Measurements from ENCODE around the gene ADPRS. TPM values are rescaled to one million over a fixed set of nuclear protein-coding genes. Genes with fewer than 3 reads are reported as not detected.

Gene ADPRS
- total and polyA plus RNA-seq, 7 donors, result 21.6 to 49.6 (median 30.0) TPM

DNA sequence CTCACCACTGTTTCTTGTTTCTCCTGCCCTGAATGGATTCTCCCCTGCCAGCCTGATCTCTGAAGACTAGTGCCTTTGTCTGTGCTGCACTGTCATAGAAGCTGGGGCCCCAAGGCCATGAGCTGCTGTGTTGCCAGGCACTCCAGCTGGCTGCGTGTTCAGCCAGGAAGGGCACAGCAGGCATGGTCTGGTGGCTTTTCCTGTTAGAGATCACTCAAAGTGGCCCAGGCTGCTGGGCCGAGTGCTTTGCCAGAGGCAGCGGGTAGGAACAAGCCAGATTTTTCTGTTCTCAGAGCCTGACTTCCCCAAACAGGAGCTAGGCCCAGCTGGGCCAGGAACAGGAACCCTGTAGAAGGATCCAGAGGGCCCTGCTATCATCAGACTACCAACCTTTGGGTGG is 5.2 kb downstream of the ADPRS start:
- no peak for TF ChIP-seq POLR2A (IDR thresholded peaks at IDR 0.05)
- WGBS, 2 donors, result 87 to 90% methylated on average over 3 of the region's 3 CpGs
- Histone ChIP-seq H3K36me3 (peaks cover 13 to 56% (median 31%) of the 10 kb centered on the region in 4 donors), H3K4me1 (peaks cover 0 to 25% (median 16%) of the 10 kb centered on the region in 4 donors), H3K27me3 (no peaks in the 10 kb centered on the region), H3K4me3 (no peak overlapping the region), H3K9me3 (no peaks in the 10 kb centered on the region), H3K27ac (no peak overlapping the region)
- peak; percentile 66 for DNase-seq
- intact Hi-C loops (cut with DNase I), result no loop called here

DNA sequence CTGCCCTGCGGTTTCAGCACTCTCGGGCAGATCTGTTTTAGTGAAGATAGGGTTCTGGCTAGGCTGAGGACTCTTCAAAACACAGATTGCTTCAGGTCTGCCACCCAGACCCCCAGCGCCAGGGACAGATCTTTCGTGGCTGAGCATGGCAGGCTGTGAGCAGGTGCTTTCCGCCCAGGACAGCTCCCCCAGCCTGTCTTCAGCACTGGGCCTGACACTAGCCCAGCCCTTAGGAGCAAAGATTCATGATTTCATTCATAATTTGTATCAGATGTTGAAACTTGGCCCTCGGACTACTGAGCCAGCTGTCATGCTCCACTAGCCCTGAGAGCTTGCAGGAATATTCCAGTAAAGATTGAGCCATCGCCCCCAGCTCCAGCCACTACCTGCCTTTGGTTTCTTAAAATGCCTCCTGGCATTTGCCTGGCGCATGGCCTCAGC is 5.9 kb downstream of the ADPRS start:
- intact Hi-C loops (cut with DNase I), result loop anchor here (5.0 kb wide), 1 partner anchor 193 kb away; no protein-coding TSS in a partner anchor
- no peak overlapping the region for H3K27ac ChIP-seq
- WGBS, 2 donors, result 91 to 92% methylated on average over 8 of the region's 8 CpGs
- TF ChIP-seq POLR2A (IDR thresholded peaks at IDR 0.05) (no peak), EP300 (IDR thresholded peaks at IDR 0.05) (no peak), POLR2AphosphoS5 (IDR thresholded peaks at IDR 0.05) (no peak)
- TF ChIP-seq, protein P1, sequence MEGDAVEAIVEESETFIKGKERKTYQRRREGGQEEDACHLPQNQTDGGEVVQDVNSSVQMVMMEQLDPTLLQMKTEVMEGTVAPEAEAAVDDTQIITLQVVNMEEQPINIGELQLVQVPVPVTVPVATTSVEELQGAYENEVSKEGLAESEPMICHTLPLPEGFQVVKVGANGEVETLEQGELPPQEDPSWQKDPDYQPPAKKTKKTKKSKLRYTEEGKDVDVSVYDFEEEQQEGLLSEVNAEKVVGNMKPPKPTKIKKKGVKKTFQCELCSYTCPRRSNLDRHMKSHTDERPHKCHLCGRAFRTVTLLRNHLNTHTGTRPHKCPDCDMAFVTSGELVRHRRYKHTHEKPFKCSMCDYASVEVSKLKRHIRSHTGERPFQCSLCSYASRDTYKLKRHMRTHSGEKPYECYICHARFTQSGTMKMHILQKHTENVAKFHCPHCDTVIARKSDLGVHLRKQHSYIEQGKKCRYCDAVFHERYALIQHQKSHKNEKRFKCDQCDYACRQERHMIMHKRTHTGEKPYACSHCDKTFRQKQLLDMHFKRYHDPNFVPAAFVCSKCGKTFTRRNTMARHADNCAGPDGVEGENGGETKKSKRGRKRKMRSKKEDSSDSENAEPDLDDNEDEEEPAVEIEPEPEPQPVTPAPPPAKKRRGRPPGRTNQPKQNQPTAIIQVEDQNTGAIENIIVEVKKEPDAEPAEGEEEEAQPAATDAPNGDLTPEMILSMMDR (IDR thresholded peaks at IDR 0.05), result no peak
- H3K36me3 ChIP-seq, result peaks cover 13 to 56% (median 31%) of the 10 kb centered on the region in 4 donors
- H3K4me3 ChIP-seq, result no peak overlapping the region
- peak; percentile 63 for DNase-seq
- no peaks in the 10 kb centered on the region for H3K9me3 ChIP-seq
- H3K4me1 ChIP-seq, result peaks cover 0 to 22% (median 12%) of the 10 kb centered on the region in 4 donors
- H3K27me3 ChIP-seq, result no peaks in the 10 kb centered on the region

DNA sequence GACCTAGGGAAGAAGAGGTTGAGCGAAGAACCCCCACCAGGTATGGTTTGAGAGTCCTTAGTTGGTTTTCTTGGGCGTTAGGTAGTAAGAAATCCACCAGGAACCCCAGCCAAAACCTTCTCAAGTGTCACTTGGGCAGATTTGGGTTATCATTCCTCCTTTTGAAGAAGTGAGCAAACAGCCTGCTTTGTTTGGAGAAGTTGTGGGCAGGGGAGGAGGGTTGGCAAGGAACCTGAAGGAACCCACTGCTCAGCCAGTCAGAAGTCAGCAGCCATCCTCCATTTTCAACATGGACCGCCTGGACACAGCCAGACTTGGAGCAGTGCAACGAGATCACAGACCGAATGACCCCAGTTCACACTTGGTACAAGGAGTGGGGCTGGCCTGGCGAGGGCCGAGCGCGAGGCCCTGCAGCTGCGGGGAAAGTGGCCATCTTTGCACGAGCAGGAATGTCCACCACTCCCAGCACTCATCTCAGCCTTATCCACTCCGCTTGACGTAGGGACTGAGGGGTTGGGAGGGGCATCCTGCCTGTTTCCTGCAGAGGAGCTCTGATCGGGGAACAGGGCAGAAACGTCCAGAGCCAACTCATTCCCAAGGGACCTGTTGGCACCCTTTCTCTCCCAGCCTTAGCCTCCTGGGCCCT is 7.2 kb downstream of the ADPRS start:
- Histone ChIP-seq H3K9me3 (no peaks in the 10 kb centered on the region), H3K27ac (no peak overlapping the region), H3K27me3 (no peaks in the 10 kb centered on the region), H3K36me3 (peaks cover 13 to 56% (median 31%) of the 10 kb centered on the region in 4 donors), H3K4me1 (peaks cover 0 to 16% (median 11%) of the 10 kb centered on the region in 4 donors), H3K4me3 (no peak overlapping the region)
- intact Hi-C loops (cut with DNase I), result loop anchor here (5.0 kb wide), 1 partner anchor 191 kb away; no protein-coding TSS in a partner anchor
- TF ChIP-seq, protein P1 (IDR thresholded peaks at IDR 0.05), result no peak
- TF ChIP-seq EP300 (IDR thresholded peaks at IDR 0.05) (no peak), POLR2AphosphoS5 (IDR thresholded peaks at IDR 0.05) (no peak), POLR2A (IDR thresholded peaks at IDR 0.05) (no peak)
- 77 to 81% methylated on average over 15 of the region's 15 CpGs for WGBS, 2 donors
- DNase-seq, result no peak

DNA sequence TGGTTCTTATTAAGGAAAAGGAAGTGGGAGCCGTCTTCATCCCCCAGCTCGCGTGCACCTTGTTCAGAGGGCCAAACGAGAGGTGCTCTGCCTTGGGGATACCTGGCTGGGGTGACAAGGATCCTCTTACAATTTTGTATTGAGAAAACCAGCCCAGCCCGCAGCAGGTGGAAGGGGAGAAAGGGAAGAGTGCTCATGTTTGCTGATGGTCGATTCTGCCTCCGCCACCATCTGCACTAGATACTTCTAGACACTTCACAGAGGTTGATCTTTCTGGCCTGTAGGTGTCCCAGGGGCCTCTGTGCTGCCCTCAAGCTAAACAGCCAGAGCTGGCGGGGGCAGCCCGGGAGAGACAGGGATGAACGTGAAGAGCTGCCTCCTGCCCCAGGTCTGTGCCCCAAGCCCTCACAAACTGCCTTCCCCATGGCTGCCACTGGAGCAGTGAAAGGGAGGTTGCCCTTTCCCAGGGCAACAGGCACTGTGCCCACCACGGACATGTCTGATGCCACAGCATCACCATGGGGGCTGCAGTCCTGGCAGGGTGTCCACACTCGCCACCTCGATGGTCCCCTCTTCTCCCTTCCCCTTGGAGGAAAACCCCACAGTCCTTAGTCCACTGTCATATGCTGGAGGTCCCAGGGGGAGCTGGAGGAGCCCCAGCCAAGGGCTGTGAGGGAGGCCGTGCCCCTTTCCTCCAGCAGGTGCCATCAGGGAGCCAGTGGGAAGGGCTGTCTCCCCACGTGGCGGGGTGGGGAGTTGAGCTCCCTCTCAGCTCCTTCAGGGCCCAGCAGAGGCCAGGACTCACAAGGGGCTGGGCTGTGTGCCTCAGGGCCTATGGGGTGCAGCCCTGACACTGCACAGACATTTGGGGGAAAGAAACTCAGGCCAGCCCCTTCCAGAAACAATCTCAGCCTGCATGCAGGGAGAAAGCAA is 8.1 kb downstream of the ADPRS start:
- Histone ChIP-seq H3K36me3 (peaks cover 12 to 47% (median 27%) of the 10 kb centered on the region in 4 donors), H3K4me1 (peaks cover 0 to 11% (median 7%) of the 10 kb centered on the region in 4 donors), H3K27me3 (no peaks in the 10 kb centered on the region), H3K27ac (no peak overlapping the region), H3K4me3 (no peak overlapping the region), H3K9me3 (no peaks in the 10 kb centered on the region)
- no peak for DNase-seq
- intact Hi-C loops (cut with DNase I), result loop anchor here (5.0 kb wide), 1 partner anchor 191 kb away; no protein-coding TSS in a partner anchor
- WGBS, 2 donors, result 78 to 79% methylated on average over 16 of the region's 16 CpGs
- TF ChIP-seq EP300 (IDR thresholded peaks at IDR 0.05) (no peak), POLR2AphosphoS5 (IDR thresholded peaks at IDR 0.05) (no peak), POLR2A (IDR thresholded peaks at IDR 0.05) (no peak)
- TF ChIP-seq, protein P1 (IDR thresholded peaks at IDR 0.05), result no peak
